ENCODE measurements around the gene GJB3. TPM values are rescaled to one million over a fixed set of nuclear protein-coding genes. Genes with fewer than 3 reads are reported as not detected.

GJB3 gene
- total RNA-seq, 1 experiment from 2014 or later: 46.7 TPM

DNA sequence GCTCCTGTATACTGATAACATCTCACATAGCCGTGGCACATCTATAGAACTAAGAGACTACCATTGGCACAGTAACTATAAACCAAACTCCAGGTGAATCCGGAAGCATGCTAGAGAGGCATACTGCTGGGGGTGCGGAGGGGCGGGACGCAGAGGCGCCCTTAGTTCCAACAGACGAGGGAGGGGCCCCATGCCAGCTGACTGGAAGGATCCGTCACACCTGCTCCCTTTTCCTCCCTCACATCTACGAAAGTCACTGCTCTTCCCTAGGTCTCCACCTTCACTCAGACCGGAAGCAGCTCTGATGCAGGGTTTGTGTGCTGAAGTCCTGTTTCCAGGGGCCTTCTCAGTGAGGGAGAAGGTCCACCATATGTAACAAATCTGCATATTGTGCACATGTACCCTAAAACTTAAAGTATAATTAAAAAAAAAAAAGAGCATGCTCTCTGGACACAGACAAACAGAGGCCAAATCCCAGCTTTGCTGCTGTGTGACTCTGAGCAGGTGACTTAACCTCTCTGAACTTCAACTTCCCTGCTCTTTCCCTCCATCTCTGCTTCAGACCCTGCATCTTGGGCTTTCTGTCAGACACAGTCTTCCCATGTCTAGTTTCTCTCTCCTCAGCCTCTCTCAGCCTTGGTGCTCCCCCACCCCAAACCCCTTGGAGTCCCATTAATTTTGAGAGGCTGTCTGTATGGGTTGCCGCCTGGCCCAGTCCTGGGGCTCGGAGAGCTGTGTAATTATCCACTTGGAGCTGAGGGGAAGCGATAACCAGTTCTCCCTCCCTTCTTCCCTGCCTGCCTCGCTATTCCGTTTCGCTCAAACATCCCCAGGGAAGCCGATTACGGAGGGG is 34.0 kb upstream of the GJB3 start:
- Histone ChIP-seq H3K9ac (ENCODE audit: low read length) (no peak overlapping the region), H4K20me1 (ENCODE audit: insufficient read depth) (no peaks in the 10 kb centered on the region), H3K4me1 (ENCODE audit: control insufficient read depth in 1 of 2, insufficient read depth in 2 of 2, low read length in 2 of 2) (peaks cover 3 to 12% of the 10 kb centered on the region in 2 experiments; a peak in 3 of 4 replicates), H3K9me2 (ENCODE audit: insufficient read depth) (no peaks in the 10 kb centered on the region), H3K27me3 (ENCODE audit: insufficient read depth, low read length) (no peaks in the 10 kb centered on the region), H3K79me2 (ENCODE audit: insufficient read depth, low read length) (no peaks in the 10 kb centered on the region), H3K27ac (ENCODE audit: low read depth, low read length) (no peak overlapping the region), H3K9me3 (ENCODE audit: control insufficient read depth in 1 of 2, insufficient read depth in 1 of 2, low read depth in 1 of 2, low read length in 2 of 2) (no peaks in the 10 kb centered on the region), H3K4me3 (replicated peaks in 1 of 2; ENCODE audit: low read depth in 1 of 2, low read length in 2 of 2) (no peak overlapping the region), H3K4me2 (ENCODE audit: low read length) (no peak overlapping the region), H2AFZ (ENCODE audit: low read depth, low read length, poor library complexity, severe bottlenecking) (no peak overlapping the region), H3K36me3 (ENCODE audit: control insufficient read depth in 1 of 2, insufficient read depth in 2 of 2, low read length in 2 of 2) (no peaks in the 10 kb centered on the region)
- RAD21 ChIA-PET (ENCODE audit: low non-redundant PET in 1 of 2, low total read pairs in 2 of 2, uncharacterized antibody in 2 of 2, unreplicated experiment in 2 of 2): no interaction called here
- DNase-seq (ENCODE audit: low read depth, low spot score) (no peak), ATAC-seq (no peak)
- POLR2A ChIA-PET: no interaction called here
- intact Hi-C loops (cut with micrococcal nuclease): loop anchor here (10.0 kb wide), 1 partner anchor 1012 kb away; no protein-coding TSS in a partner anchor
- BruUV-seq (replicated peaks): no TSS peak
- CTCF ChIA-PET: interaction anchor here (0.8 kb wide), 1 partner anchor 105 kb away, joined by 3 read pairs; no protein-coding TSS in a partner anchor
- TF ChIP-seq CEBPB (IDR thresholded peaks at IDR 0.05; ENCODE audit: low read depth): no peak
- TF ChIP-seq FOSL1 (IDR thresholded peaks at IDR 0.05; ENCODE audit: low read depth): no peak
- no peak for TF ChIP-seq JUND (IDR thresholded peaks at IDR 0.05)
- no peak for TF ChIP-seq SP1 (IDR thresholded peaks at IDR 0.05; ENCODE audit: low read depth)
- no peak for TF ChIP-seq ZBTB33 (IDR thresholded peaks at IDR 0.05; ENCODE audit: extremely low read depth, insufficient replicate concordance, low read length)
- TF ChIP-seq EZH2 (IDR thresholded peaks at IDR 0.05): no peak
- TF ChIP-seq CTCF (IDR thresholded peaks at IDR 0.05 in 2 of 3, conservative IDR thresholded peaks at IDR 0.05 in 1 of 3; ENCODE audit: borderline replicate concordance in 1 of 3, insufficient read depth in 1 of 3, low read depth in 2 of 3, low read length in 2 of 3): no peak
- TF ChIP-seq, protein P1, sequence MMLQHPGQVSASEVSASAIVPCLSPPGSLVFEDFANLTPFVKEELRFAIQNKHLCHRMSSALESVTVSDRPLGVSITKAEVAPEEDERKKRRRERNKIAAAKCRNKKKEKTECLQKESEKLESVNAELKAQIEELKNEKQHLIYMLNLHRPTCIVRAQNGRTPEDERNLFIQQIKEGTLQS (IDR thresholded peaks at IDR 0.05): no peak
- no peak for TF ChIP-seq RAD21 (IDR thresholded peaks at IDR 0.05; ENCODE audit: low read depth)
- no peak for TF ChIP-seq SRF (IDR thresholded peaks at IDR 0.05; ENCODE audit: low read depth)
- no peak for TF ChIP-seq SIN3A (IDR thresholded peaks at IDR 0.05; ENCODE audit: low read depth)
- no peak for TF ChIP-seq EGR1 (IDR thresholded peaks at IDR 0.05; ENCODE audit: low read depth)
- TF ChIP-seq ELF1 (IDR thresholded peaks at IDR 0.05; ENCODE audit: borderline replicate concordance, low read depth): no peak
- no peak for TF ChIP-seq CBX3 (IDR thresholded peaks at IDR 0.05; ENCODE audit: low read depth)
- TF ChIP-seq ZFX (IDR thresholded peaks at IDR 0.05): no peak
- no peak for TF ChIP-seq EZH2phosphoT487 (IDR thresholded peaks at IDR 0.05; ENCODE audit: borderline replicate concordance)
- no peak for TF ChIP-seq ZNF274 (IDR thresholded peaks at IDR 0.05; ENCODE audit: low read depth, low read length)
- TF ChIP-seq TCF7L2 (IDR thresholded peaks at IDR 0.05; ENCODE audit: borderline replicate concordance, extremely low read depth, insufficient read depth, insufficient read length): no peak

Data from HCT116 (cell line).